Mesendoderm (in vitro differentiated cells): Measurements from ENCODE around the gene PARD6A.

ENCODE experiments used
- DNase-seq: peaks from one replicate; pipeline ENCODE4 v3.0.0; 2013
- H2AK5ac ChIP-seq: 2 replicates; pipeline ENCODE4 v1.6.1; 2013; ENCODE audit warnings: low read length, inconsistent platforms
- H2BK120ac ChIP-seq: 2 replicates; pipeline ENCODE4 v1.6.1; 2013; ENCODE audit warnings: low read depth, mild to moderate bottlenecking, low read length, moderate library complexity, mixed read lengths
- H2BK15ac ChIP-seq: replicated peaks from 2 replicates; pipeline ENCODE4 v1.6.1; 2013; ENCODE audit warnings: low read depth, mild to moderate bottlenecking, moderate library complexity
- H2BK5ac ChIP-seq: 2 replicates; pipeline ENCODE4 v1.6.1; 2013; ENCODE audit warnings: low read length, inconsistent platforms
- H3K18ac ChIP-seq: 2 replicates; pipeline ENCODE4 v1.6.1; 2013; ENCODE audit warnings: mild to moderate bottlenecking, low read length, mixed read lengths
- H3K23ac ChIP-seq: one replicate; pipeline ENCODE4 v1.6.1; 2013; ENCODE audit warnings: low read length
- H3K27ac ChIP-seq: 2 replicates; pipeline ENCODE4 v1.5.1; 2013; ENCODE audit warnings: low read depth, mild to moderate bottlenecking, inconsistent platforms, low read length, moderate library complexity
- H3K27me3 ChIP-seq: 2 replicates; pipeline ENCODE4 v1.6.1; 2013; ENCODE audit warnings: low read length, control low read depth, mild to moderate bottlenecking, inconsistent platforms; ENCODE audit not compliant: insufficient read depth, poor library complexity
- H3K36me3 ChIP-seq: 2 replicates; pipeline ENCODE4 v1.6.1; 2013; ENCODE audit warnings: low read length, inconsistent platforms; ENCODE audit not compliant: control insufficient read depth, insufficient read depth
- H3K4ac ChIP-seq: one replicate; pipeline ENCODE4 v1.6.1; 2013; ENCODE audit warnings: low read depth, mild to moderate bottlenecking, low read length, moderate library complexity
- H3K4me1 ChIP-seq: 2 replicates; pipeline ENCODE4 v1.6.1; 2013; ENCODE audit warnings: low read depth, low read length, inconsistent platforms; ENCODE audit not compliant: control insufficient read depth
- H3K4me2 ChIP-seq: 2 replicates; pipeline ENCODE4 v1.6.1; 2013; ENCODE audit warnings: low read length
- H3K4me3 ChIP-seq: 2 replicates; pipeline ENCODE4 v1.5.1; 2013; ENCODE audit warnings: mild to moderate bottlenecking, low read length
- H3K56ac ChIP-seq: one replicate; pipeline ENCODE4 v1.6.1; 2013; ENCODE audit warnings: low read length
- H3K79me1 ChIP-seq: 2 replicates; pipeline ENCODE4 v1.6.1; 2013; ENCODE audit warnings: low read length, inconsistent platforms
- H3K79me2 ChIP-seq: 2 replicates; pipeline ENCODE4 v1.6.1; 2013; ENCODE audit warnings: mild to moderate bottlenecking, low read length; ENCODE audit not compliant: control insufficient read depth, insufficient read depth
- H3K9ac ChIP-seq: 2 replicates; pipeline ENCODE4 v1.6.1; 2013; ENCODE audit warnings: low read length, inconsistent platforms
- H4K5ac ChIP-seq: one replicate; pipeline ENCODE4 v1.6.1; 2013; ENCODE audit warnings: low read length
- H4K8ac ChIP-seq: one replicate; pipeline ENCODE4 v1.6.1; 2013; ENCODE audit warnings: low read depth, mild to moderate bottlenecking, control low read depth, low read length, moderate library complexity
- WGBS: extraction: QIAGEN DNeasy Blood & Tissue Kit; methylation state at CpG from one replicate; pipeline ENCODE4 v1.1.7; 2013; ENCODE audit warnings: low lambda C conversion rate, missing lambda C conversion rate; ENCODE audit not compliant: insufficient coverage; ENCODE audit errors: extremely low coverage; 5-methylcytosine and 5-hydroxymethylcytosine counted together

Gene PARD6A

DNA sequence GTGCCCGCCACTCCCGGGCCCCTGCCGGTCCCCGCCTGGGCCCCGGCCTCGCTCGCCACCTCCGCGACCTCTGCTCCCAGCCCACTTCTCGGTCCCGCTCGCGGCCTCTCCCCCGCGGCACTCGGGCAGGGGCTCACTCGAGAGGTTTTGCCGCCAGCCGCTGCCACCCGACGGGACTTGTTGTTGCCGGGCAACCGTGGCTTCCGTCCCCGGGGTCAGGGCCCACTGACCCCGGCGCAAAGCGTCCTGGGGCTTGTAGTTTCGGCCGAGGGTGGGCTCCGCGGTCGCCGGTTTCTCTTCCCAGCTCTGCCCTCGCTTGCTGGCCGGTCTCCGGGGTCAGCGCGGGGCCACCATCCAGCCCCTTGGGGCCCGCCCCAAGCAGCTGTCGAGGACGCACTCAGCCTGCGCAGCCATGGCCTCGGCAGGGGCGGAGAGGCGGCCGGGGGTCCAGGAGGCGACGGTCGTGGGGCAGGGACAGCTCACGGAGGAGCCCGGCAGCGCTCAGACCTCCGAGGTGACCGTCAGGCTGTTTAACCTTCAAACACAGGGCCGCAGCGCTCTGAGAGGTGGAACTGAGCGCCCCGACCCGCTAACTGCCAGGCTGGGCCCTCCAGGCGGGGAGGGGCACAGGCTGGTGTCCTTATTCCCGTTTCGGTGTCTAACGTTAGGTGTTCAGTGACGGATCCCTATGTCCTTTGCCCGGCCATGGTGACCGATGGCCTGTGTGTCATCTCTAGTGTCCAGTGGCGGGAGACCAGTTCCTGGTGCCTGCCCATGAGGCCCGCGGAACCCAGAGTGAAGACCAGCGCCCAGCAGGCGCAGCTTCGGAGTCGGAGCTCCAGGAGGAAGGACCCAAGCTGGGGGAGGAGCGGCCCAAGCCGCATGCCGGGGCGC lies 6.0 kb downstream of the PARD6A start, which contains the start of the genes C16orf86 and ENKD1:
Gene C16orf86 (plus strand): TSS at position 256 of the 894 bp plus-strand sequence. CDS start 157 bp downstream, at position 413.
Gene ENKD1 (minus strand): TSS at position 192 of the 894 bp plus-strand sequence. CDS start 308 bp downstream, outside the sequence.
- Histone ChIP-seq H4K5ac (no peak within 1 kb of the TSS), H3K4me1 (peaks cover 2% of the 10 kb centered on the region), H3K56ac (peak within 1 kb of the TSS; percentile 90), H2BK5ac (no peak within 1 kb of the TSS), H3K18ac (peak within 1 kb of the TSS; percentile 51), H3K4me2 (peak within 1 kb of the TSS; percentile 70), H3K36me3 (no peaks in the 10 kb centered on the region), H3K79me2 (no peaks in the 10 kb centered on the region), H3K23ac (no peak within 1 kb of the TSS), H3K79me1 (no peaks in the 10 kb centered on the region), H4K8ac (no peak within 1 kb of the TSS), H2BK15ac (no peak within 1 kb of the TSS), H2BK120ac (no peak within 1 kb of the TSS), H3K4ac (no peak within 1 kb of the TSS), H3K27me3 (no peaks in the 10 kb centered on the region), H3K4me3 (peak within 1 kb of the TSS; percentile 58), H2AK5ac (no peak within 1 kb of the TSS), H3K9ac (peak within 1 kb of the TSS; percentile 77), H3K27ac (no peak within 1 kb of the TSS)
- DNase-seq, result peak; percentile 91
- no CpG with 5 or more reads among the region's 78 CpGs for WGBS

DNA sequence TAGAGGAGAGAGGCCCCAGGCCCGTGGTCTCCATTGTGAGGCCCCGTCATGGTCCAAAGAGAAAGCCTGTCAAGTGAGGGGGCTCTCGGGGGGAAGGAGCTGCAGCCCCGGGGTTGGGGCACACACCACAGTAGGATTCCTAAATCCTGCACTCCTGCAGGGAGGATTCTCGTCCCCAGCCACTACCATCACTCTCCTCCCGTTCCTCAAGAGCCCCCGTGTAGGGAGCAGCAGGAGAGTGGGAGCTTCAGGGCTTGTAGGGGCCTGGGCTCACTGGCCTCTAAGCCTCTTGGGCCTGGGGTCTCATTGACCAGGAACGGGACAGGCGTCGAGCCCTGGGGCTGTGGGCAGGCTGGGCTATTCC lies 6.7 kb downstream of the PARD6A start:
- H3K18ac ChIP-seq, result no peak overlapping the region
- H3K23ac ChIP-seq, result no peak overlapping the region
- H2BK120ac ChIP-seq, result no peak overlapping the region
- H3K27me3 ChIP-seq, result no peaks in the 10 kb centered on the region
- no peak overlapping the region for H2AK5ac ChIP-seq
- DNase-seq, result no peak
- H3K9ac ChIP-seq, result peak overlapping the region; percentile 77
- H3K4ac ChIP-seq, result no peak overlapping the region
- H2BK5ac ChIP-seq, result no peak overlapping the region
- no peak overlapping the region for H3K27ac ChIP-seq
- H3K4me3 ChIP-seq, result no peak overlapping the region
- H4K5ac ChIP-seq, result no peak overlapping the region
- no peak overlapping the region for H4K8ac ChIP-seq
- H3K4me2 ChIP-seq, result no peak overlapping the region
- H3K36me3 ChIP-seq, result no peaks in the 10 kb centered on the region
- peaks cover 2% of the 10 kb centered on the region for H3K4me1 ChIP-seq
- H3K79me2 ChIP-seq, result no peaks in the 10 kb centered on the region
- H3K56ac ChIP-seq, result peak overlapping the region; percentile 90
- no peaks in the 10 kb centered on the region for H3K79me1 ChIP-seq
- H2BK15ac ChIP-seq, result no peak overlapping the region
- no CpG with 5 or more reads among the region's 10 CpGs for WGBS

DNA sequence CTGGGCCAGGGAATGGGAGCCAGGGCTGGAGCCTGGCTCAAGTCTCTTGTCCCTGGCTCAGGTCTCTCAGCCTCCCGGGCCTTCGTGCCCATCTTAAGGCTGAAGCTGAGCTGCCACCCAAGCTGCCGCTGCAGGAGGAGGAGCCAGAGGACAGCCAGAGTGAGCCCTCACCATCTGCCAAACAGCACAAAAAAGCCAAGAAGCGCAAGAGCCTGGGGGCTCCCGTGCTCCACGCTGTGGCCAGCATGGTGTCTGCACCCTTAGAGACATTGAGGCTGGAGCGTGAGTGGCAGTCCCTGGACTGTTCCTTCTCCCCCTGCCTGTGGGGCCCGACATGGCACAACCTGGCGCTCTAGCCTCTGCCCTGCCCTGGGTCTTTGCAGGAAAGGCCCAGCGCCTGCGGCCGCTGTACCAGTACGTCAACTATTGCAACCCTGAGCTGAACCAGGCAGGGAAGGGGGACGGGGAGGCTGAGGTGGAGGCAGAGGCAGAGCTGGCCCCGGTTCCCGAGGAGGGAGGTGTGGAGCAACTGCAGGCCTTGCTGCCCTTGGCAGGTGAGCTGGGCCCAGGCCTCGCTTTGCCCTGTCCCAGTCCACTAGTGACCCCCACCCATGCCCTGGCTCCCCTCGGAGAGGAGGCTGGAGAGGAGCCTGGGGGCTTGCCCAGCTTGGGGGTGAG lies 7.2 kb downstream of the PARD6A start:
- no peaks in the 10 kb centered on the region for H3K79me1 ChIP-seq
- H3K4me1 ChIP-seq, result peaks cover 2% of the 10 kb centered on the region
- H3K79me2 ChIP-seq, result no peaks in the 10 kb centered on the region
- no peak overlapping the region for H3K4me2 ChIP-seq
- H3K4ac ChIP-seq, result no peak overlapping the region
- no peak overlapping the region for H2BK15ac ChIP-seq
- no peak overlapping the region for H4K8ac ChIP-seq
- no peak overlapping the region for H2BK120ac ChIP-seq
- no peaks in the 10 kb centered on the region for H3K36me3 ChIP-seq
- H4K5ac ChIP-seq, result no peak overlapping the region
- DNase-seq, result peak; percentile 95
- H3K9ac ChIP-seq, result no peak overlapping the region
- H3K18ac ChIP-seq, result no peak overlapping the region
- H2AK5ac ChIP-seq, result no peak overlapping the region
- H3K23ac ChIP-seq, result no peak overlapping the region
- WGBS, result no CpG with 5 or more reads among the region's 18 CpGs
- H3K27me3 ChIP-seq, result no peaks in the 10 kb centered on the region
- H3K27ac ChIP-seq, result no peak overlapping the region
- H3K56ac ChIP-seq, result no peak overlapping the region
- no peak overlapping the region for H2BK5ac ChIP-seq
- no peak overlapping the region for H3K4me3 ChIP-seq

DNA sequence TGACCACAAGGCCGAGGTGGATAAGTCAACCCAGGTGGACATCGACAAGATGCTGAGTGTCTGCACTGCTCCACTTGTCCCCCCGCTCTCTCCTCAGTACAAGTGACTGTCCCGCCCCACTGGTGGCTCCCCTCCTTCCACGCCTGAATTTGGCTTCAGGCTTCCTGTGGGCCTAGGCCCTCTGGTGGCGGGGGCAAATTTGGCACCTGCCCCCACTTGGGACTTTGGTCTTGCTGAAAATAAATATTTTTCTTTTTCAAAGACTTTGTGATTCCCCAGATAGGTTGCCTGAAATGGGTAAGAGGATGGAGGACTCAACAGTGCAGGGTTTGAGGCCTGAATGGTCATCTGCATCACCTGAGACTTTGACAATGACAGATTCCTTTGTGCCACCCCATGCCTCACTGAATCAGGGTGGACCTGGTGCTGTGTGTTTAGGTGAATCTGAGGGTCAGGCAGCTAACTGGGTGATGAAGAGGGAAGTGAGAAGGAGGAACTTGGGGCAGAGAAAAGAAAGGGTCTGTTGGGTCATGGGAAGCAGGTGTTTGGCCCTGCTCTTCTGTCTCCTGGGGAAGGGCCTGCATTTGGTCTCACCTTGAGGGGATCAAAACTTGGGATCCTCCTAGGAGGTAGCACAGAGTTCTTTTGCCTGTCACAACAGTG lies 7.9 kb downstream of the PARD6A start:
- DNase-seq, result no peak
- no peak overlapping the region for H3K27ac ChIP-seq
- no peaks in the 10 kb centered on the region for H3K36me3 ChIP-seq
- no peak overlapping the region for H3K4me3 ChIP-seq
- H3K4me1 ChIP-seq, result peaks cover 2% of the 10 kb centered on the region
- WGBS, result no CpG with 5 or more reads among the region's 6 CpGs
- H3K4ac ChIP-seq, result no peak overlapping the region
- H3K79me1 ChIP-seq, result no peaks in the 10 kb centered on the region
- no peaks in the 10 kb centered on the region for H3K79me2 ChIP-seq
- H2BK5ac ChIP-seq, result no peak overlapping the region
- H2BK120ac ChIP-seq, result no peak overlapping the region
- H3K18ac ChIP-seq, result no peak overlapping the region
- no peak overlapping the region for H4K8ac ChIP-seq
- no peak overlapping the region for H3K9ac ChIP-seq
- no peak overlapping the region for H4K5ac ChIP-seq
- no peaks in the 10 kb centered on the region for H3K27me3 ChIP-seq
- no peak overlapping the region for H3K56ac ChIP-seq
- no peak overlapping the region for H3K23ac ChIP-seq
- H3K4me2 ChIP-seq, result no peak overlapping the region
- no peak overlapping the region for H2BK15ac ChIP-seq
- H2AK5ac ChIP-seq, result no peak overlapping the region

DNA sequence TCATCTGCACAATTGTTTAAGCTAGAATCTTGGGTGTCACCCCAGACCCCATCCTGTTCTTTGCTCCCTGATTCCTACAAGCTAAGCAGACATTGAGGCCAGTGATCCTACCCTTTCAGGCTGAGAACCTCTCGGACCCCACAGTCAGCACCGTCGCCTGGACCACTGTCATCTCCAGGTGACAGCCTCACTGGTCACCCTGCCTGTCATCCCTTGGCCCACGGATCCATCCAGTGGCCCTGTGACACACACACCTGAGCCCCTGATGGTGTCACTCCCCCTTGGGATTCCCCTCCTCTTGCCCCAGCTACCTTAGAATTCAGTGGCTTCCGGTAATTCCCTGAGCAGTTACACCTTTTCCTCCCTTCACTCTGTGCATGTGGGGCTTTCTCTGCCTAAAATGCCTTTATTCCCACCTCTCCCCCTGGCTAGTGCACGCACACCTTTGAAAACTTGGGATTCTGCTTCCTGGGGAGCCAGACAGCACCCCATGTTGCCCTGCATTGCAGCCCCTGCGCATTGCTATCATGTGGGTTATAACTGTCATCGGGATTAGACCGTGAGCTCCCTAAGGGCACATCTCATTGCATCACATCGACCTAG lies 8.8 kb downstream of the PARD6A start:
- no peak overlapping the region for H4K5ac ChIP-seq
- no peak overlapping the region for H4K8ac ChIP-seq
- H3K4ac ChIP-seq, result no peak overlapping the region
- no peak overlapping the region for H2BK5ac ChIP-seq
- H3K27me3 ChIP-seq, result no peaks in the 10 kb centered on the region
- H3K18ac ChIP-seq, result no peak overlapping the region
- no peak overlapping the region for H3K23ac ChIP-seq
- no peak overlapping the region for H3K9ac ChIP-seq
- no CpG with 5 or more reads among the region's 10 CpGs for WGBS
- peaks cover 2% of the 10 kb centered on the region for H3K4me1 ChIP-seq
- H3K4me2 ChIP-seq, result no peak overlapping the region
- no peak overlapping the region for H3K27ac ChIP-seq
- H3K79me1 ChIP-seq, result no peaks in the 10 kb centered on the region
- no peak overlapping the region for H2AK5ac ChIP-seq
- H2BK120ac ChIP-seq, result no peak overlapping the region
- H3K36me3 ChIP-seq, result no peaks in the 10 kb centered on the region
- no peak overlapping the region for H2BK15ac ChIP-seq
- no peak overlapping the region for H3K4me3 ChIP-seq
- no peaks in the 10 kb centered on the region for H3K79me2 ChIP-seq
- no peak for DNase-seq
- H3K56ac ChIP-seq, result no peak overlapping the region
